Breast epithelium (tissue), 4 donors: ENCODE results near the gene CYP2D6. TPM values are rescaled to one million over a fixed set of nuclear protein-coding genes. Genes with fewer than 3 reads are reported as not detected.

ENCODE experiments used
- DNase-seq, 2 donors: peaks; one replicate each; pipeline ENCODE4 v3.0.0-alpha.2; 2019; ENCODE audit warnings: low spot score in 2 of 2
- H3K27ac ChIP-seq, 2 donors: fragments of 200-600 bp; sonication (generic) in 1 of 2; one replicate each; pipeline ENCODE4 v1.5.1; 2016 to 2019; ENCODE audit warnings: mild to moderate bottlenecking in 1 of 2
- H3K27me3 ChIP-seq, 2 donors: fragments of 200-600 bp; sonication (generic) in 1 of 2; one replicate each; pipeline versions ENCODE4 v1.5.1 to v1.6.0; 2017 to 2019; ENCODE audit warnings: control low read depth in 1 of 2, mild to moderate bottlenecking in 1 of 2
- H3K36me3 ChIP-seq: fragments of 200-600 bp; one replicate; pipeline ENCODE4 v1.5.1; 2019
- H3K4me1 ChIP-seq, 2 donors: fragments of 200-600 bp; sonication (generic); one replicate each; pipeline ENCODE4 v1.5.1; 2016 to 2019; ENCODE audit warnings: control low read depth in 1 of 2
- H3K4me3 ChIP-seq, 3 donors: fragments of 200-600 bp; sonication (generic); 1 replicate in 2 of 3; 2 replicates in 1 of 3; pipeline ENCODE4 v1.5.1; 2016 to 2019; ENCODE audit warnings: mild to moderate bottlenecking in 3 of 3, moderate library complexity in 2 of 3
- H3K9me3 ChIP-seq, 2 donors: fragments of 200-600 bp; sonication (generic) in 1 of 2; one replicate each; pipeline ENCODE4 v1.5.1; 2016 to 2019; ENCODE audit warnings: control low read depth in 1 of 2
- CTCF ChIP-seq, 3 donors: fragments of 450-650 bp; IDR thresholded peaks; one replicate each; pipeline ENCODE4 v1.5.1; 2016 to 2017; ENCODE audit warnings: antibody characterized with exemption in 3 of 3, mild to moderate bottlenecking in 3 of 3, moderate library complexity in 3 of 3
- POLR2A ChIP-seq: fragments of 450-650 bp; IDR thresholded peaks from one replicate; pipeline ENCODE4 v1.6.1; 2016; ENCODE audit warnings: antibody characterized with exemption, mild to moderate bottlenecking, moderate library complexity
- POLR2AphosphoS5 ChIP-seq, 3 donors: sonication (generic); formaldehyde crosslinking; IDR thresholded peaks; one replicate each; pipeline ENCODE4 v1.6.1; 2017; ENCODE audit warnings: antibody characterized with exemption in 3 of 3
- intact Hi-C: fragments of 100-400 bp; cut with DNase I; formaldehyde crosslinking; loops from one replicate; pipeline ENCODE4 v1.15.1; 2023; ENCODE audit warnings: low total_unique reads
- total RNA-seq, 3 donors: library from RNA; depleted of rRNA; stranded (reverse); fragments of >200 nt; gene quantifications; one replicate each; pipeline ENCODE4 v1.1.0, GENCODE V29; 2016

Gene CYP2D6
- total RNA-seq, 3 donors from 2014 or later = 0.16 to 2.0 (median 0.73) TPM

DNA sequence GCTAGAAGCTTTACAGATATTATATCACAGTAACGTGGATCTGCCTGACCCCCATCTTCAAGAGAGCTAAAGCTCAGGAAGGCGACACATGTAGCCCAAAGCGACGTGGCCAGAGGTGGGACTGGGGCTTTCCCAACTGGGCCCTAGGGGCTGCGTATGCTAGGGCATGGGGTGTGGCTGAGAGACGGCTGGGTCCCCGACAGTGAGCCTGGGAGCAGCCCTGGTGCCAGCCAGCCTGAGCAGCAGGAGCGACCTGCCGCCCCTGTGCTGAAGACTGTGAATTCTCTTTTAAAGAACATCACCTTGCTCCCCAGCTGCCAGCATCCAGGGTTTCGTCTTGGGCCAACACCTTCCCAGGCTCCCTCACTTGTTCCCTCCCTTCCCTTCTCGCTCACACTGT is 32.9 kb upstream of the CYP2D6 start:
- Histone ChIP-seq H3K27me3 (no peaks in the 10 kb centered on the region), H3K27ac (no peak overlapping the region), H3K9me3 (no peaks in the 10 kb centered on the region), H3K4me1 (no peaks in the 10 kb centered on the region), H3K4me3 (no peak overlapping the region), H3K36me3 (no peaks in the 10 kb centered on the region)
- no peak for DNase-seq
- intact Hi-C loops = loop anchor here (10.0 kb wide), 1 partner anchor 271 kb away; the partner anchor contains the start of gene NFAM1
- no peak for TF ChIP-seq CTCF (IDR thresholded peaks at IDR 0.05)
- TF ChIP-seq POLR2A = no peak
- TF ChIP-seq POLR2AphosphoS5 (IDR thresholded peaks at IDR 0.05) = no peak

DNA sequence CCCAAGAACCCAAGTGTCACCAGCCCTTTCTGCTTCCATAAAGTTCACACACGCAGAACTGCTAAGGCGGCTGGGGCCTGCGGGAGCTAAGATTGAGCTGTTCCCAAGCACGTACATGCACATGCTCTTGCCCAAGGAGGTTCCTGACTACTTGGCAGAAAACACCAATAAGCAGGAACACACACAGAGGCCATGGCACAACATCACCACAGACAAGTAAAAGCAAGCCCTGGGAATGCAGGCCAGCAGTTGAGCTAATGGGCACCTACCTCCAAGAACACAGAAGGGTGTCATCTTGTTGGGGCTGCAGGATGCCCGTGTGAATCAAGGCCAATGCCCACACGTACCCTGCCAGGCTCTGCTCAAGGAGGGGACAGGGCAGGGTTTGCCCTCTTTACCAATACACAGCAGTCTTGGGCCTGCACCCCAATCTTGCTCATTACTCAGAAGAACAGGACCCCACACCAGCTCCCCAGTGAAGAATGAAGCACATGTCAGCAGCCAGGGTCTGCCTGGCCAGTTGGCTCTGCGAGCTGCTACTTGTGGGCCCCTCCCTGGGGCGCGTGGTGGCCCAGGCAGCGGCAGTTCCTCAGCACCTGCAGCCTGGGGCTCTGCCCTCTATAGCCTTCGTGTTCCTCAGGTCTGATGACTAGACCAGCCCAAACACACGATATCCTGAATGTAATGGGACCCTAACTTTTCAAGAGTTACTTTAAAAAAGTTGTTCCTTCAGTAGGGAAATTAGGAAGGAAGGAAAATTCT is 32.3 kb upstream of the CYP2D6 start:
- TF ChIP-seq CTCF (IDR thresholded peaks at IDR 0.05) (no peak), POLR2A (no peak), POLR2AphosphoS5 (IDR thresholded peaks at IDR 0.05) (no peak)
- Histone ChIP-seq H3K4me3 (no peak overlapping the region), H3K9me3 (no peaks in the 10 kb centered on the region), H3K27me3 (no peaks in the 10 kb centered on the region), H3K36me3 (no peaks in the 10 kb centered on the region), H3K4me1 (no peaks in the 10 kb centered on the region), H3K27ac (no peak overlapping the region)
- peak in 1 of 2 donors; percentile 35 for DNase-seq
- intact Hi-C loops = loop anchor here (10.0 kb wide), 1 partner anchor 272 kb away; the partner anchor contains the start of gene NFAM1

DNA sequence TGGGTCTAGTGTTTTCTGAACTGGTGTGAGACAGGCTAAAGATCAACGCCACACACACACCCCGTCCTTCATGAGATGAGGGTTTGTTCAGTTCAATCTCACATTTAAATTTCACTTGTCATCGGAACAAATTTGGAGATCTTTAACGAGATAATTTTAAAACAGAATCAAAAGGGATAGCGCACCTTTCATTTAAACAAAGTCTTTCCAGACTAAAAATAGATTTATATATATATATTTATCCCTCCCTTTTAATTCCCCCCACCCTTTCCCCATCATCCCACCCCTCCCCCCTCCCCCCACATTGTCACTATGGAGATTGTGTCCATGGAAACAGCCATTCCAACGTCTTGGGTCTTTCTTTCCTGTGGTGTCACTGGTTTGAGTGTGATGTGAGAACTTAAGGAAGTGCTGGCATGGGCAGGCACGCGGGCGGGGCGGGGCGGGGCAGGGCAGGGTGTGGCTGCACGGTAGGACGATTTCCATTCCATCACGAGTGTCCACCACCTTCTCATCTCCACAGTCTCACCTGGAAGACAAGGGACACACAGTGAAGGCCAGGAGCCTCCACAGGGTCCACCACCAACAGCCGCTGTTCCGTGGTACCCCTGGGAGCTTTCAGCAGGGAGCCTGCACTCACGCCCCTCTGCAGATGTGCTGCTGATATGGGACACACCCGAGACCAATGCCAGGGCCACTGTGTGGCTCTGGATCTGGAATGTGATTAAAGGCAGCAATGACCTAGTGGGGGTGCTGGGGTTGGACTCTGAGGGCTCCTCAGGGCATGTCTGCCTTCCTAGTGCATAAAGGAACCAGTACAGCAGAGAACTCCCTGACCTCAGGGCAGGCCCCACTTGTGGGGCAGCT is 30.5 kb upstream of the CYP2D6 start:
- Histone ChIP-seq H3K27ac (no peak overlapping the region), H3K4me1 (no peaks in the 10 kb centered on the region), H3K9me3 (no peaks in the 10 kb centered on the region), H3K4me3 (no peak overlapping the region), H3K36me3 (no peaks in the 10 kb centered on the region), H3K27me3 (no peaks in the 10 kb centered on the region)
- DNase-seq = no peak
- TF ChIP-seq POLR2A (no peak), CTCF (IDR thresholded peaks at IDR 0.05) (no peak), POLR2AphosphoS5 (IDR thresholded peaks at IDR 0.05) (no peak)
- intact Hi-C loops = loop anchor here (10.0 kb wide), 1 partner anchor 274 kb away; the partner anchor contains the start of gene NFAM1

- no peaks in the 10 kb centered on the region for H3K27me3 ChIP-seq
- no peak for DNase-seq
- H3K36me3 ChIP-seq = no peaks in the 10 kb centered on the region
- no peak overlapping the region for H3K27ac ChIP-seq
- H3K9me3 ChIP-seq = no peaks in the 10 kb centered on the region
- intact Hi-C loops = loop anchor here (10.0 kb wide), 1 partner anchor 275 kb away; the partner anchor contains the start of gene NFAM1
- no peak overlapping the region for H3K4me3 ChIP-seq
- no peaks in the 10 kb centered on the region for H3K4me1 ChIP-seq
- no peak for TF ChIP-seq CTCF (IDR thresholded peaks at IDR 0.05)
- no peak for TF ChIP-seq POLR2A
Measured at GRCh38 chr22:42160251-42160650, 29.6 kb upstream of the CYP2D6 start.
